HepG2 (cell line): ENCODE measurements around the gene GPR83.
"Not testable (repeated sequence)": the region's sequence is repeated elsewhere in the genome, so short reads cannot be mapped to it uniquely, and the experiment has no call there.

ENCODE experiments used
- EZH2 ChIP-seq: conservative IDR thresholded peaks from 2 replicates; pipeline ENCODE4 v1.6.1; 2012; ENCODE audit warnings: mild to moderate bottlenecking, low read depth, low read length, moderate library complexity
- HMGXB3 ChIP-seq: sonication (generic); formaldehyde crosslinking; IDR thresholded peaks from 2 replicates; pipeline ENCODE4 v1.4.0; 2020; ENCODE audit warnings: missing genetic modification reagents, borderline replicate concordance
- POLR2A ChIP-seq, 2 experiments: IDR thresholded peaks; 2 replicates each; pipeline ENCODE4 v1.6.1; 2011; ENCODE audit warnings: low read depth in 2 of 2, low read length in 2 of 2, mild to moderate bottlenecking in 1 of 2, moderate library complexity in 1 of 2; ENCODE audit not compliant: insufficient read depth in 1 of 2
- POLR2AphosphoS2 ChIP-seq: IDR thresholded peaks from 2 replicates; pipeline ENCODE4 v1.6.1; 2011; ENCODE audit warnings: low read depth, low read length, improper control_type of control experiment
- POLR2AphosphoS5 ChIP-seq: IDR thresholded peaks from 2 replicates; pipeline ENCODE4 v1.6.1; 2012; ENCODE audit warnings: low read depth, low read length
- PREB ChIP-seq: sonication (generic); formaldehyde crosslinking; IDR thresholded peaks from 2 replicates; pipeline ENCODE4 v1.4.0; 2020; ENCODE audit warnings: missing genetic modification reagents
- RAD21 ChIP-seq: fragments of 450-650 bp; formaldehyde crosslinking; IDR thresholded peaks from 2 replicates; pipeline ENCODE4 v1.5.0; 2020; ENCODE audit warnings: mild to moderate bottlenecking
- ZBTB20 ChIP-seq: sonication (generic); formaldehyde crosslinking; IDR thresholded peaks from 2 replicates; pipeline ENCODE4 v1.8.1; 2023; ENCODE audit warnings: missing genetic modification reagents, low read depth, mild to moderate bottlenecking, borderline replicate concordance
- ZFP36 ChIP-seq: fragments of 150-350 bp; IDR thresholded peaks from 2 replicates; pipeline ENCODE4 v1.6.1; 2018; ENCODE audit warnings: borderline replicate concordance, low read length, low read depth; ENCODE audit not compliant: partially characterized antibody
- ZNF891 ChIP-seq: sonication (generic); formaldehyde crosslinking; IDR thresholded peaks from 2 replicates; pipeline ENCODE4 v1.5.0; 2020; ENCODE audit warnings: mild to moderate bottlenecking, missing genetic modification reagents
- TF ChIP-seq, protein P1 (sequence below): sonication (generic); formaldehyde crosslinking; IDR thresholded peaks from 2 replicates; pipeline ENCODE4 v1.5.0; 2020; ENCODE audit warnings: mild to moderate bottlenecking, missing genetic modification reagents, moderate library complexity
- TF ChIP-seq, protein P2 (sequence below): sonication (generic); formaldehyde crosslinking; IDR thresholded peaks from 2 replicates; pipeline ENCODE4 v1.4.0; 2020; ENCODE audit warnings: mild to moderate bottlenecking, missing genetic modification reagents
- TF ChIP-seq, protein P3 (sequence below): sonication (generic); formaldehyde crosslinking; IDR thresholded peaks from 2 replicates; pipeline ENCODE4 v1.5.1; 2020; ENCODE audit warnings: mild to moderate bottlenecking, missing genetic modification reagents, moderate library complexity

DNA sequence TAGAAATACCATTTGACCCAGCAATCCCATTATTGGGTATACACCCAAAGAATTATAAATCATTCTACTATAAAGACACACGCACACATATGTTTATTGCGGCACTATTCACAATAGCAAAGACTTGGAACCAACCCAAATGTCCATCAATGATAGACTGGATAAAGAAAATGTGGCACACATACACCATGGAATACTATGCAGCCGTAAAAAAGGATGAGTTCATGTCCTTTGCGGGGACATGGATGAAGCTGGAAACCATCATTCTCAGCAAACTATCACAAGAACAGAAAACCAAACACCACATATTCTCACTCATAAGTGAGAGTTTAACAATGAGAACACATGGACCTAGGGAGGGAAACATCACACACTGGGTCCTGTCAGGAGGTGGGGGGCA lies 9.3 kb downstream of the GPR83 start:
- not testable (repeated sequence) for TF ChIP-seq POLR2A (IDR thresholded peaks at IDR 0.05; ENCODE audit: insufficient read depth in 1 of 2, low read depth in 2 of 2, low read length in 2 of 2); PREB (CRISPR knock-in tag); RAD21; ZNF891 (CRISPR knock-in tag); ZFP36; ZBTB20 (CRISPR knock-in tag); POLR2AphosphoS2; HMGXB3; POLR2AphosphoS5; EZH2
- TF ChIP-seq, protein P1, sequence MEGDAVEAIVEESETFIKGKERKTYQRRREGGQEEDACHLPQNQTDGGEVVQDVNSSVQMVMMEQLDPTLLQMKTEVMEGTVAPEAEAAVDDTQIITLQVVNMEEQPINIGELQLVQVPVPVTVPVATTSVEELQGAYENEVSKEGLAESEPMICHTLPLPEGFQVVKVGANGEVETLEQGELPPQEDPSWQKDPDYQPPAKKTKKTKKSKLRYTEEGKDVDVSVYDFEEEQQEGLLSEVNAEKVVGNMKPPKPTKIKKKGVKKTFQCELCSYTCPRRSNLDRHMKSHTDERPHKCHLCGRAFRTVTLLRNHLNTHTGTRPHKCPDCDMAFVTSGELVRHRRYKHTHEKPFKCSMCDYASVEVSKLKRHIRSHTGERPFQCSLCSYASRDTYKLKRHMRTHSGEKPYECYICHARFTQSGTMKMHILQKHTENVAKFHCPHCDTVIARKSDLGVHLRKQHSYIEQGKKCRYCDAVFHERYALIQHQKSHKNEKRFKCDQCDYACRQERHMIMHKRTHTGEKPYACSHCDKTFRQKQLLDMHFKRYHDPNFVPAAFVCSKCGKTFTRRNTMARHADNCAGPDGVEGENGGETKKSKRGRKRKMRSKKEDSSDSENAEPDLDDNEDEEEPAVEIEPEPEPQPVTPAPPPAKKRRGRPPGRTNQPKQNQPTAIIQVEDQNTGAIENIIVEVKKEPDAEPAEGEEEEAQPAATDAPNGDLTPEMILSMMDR (CRISPR knock-in tag), result not testable (repeated sequence)
- TF ChIP-seq, protein P2, sequence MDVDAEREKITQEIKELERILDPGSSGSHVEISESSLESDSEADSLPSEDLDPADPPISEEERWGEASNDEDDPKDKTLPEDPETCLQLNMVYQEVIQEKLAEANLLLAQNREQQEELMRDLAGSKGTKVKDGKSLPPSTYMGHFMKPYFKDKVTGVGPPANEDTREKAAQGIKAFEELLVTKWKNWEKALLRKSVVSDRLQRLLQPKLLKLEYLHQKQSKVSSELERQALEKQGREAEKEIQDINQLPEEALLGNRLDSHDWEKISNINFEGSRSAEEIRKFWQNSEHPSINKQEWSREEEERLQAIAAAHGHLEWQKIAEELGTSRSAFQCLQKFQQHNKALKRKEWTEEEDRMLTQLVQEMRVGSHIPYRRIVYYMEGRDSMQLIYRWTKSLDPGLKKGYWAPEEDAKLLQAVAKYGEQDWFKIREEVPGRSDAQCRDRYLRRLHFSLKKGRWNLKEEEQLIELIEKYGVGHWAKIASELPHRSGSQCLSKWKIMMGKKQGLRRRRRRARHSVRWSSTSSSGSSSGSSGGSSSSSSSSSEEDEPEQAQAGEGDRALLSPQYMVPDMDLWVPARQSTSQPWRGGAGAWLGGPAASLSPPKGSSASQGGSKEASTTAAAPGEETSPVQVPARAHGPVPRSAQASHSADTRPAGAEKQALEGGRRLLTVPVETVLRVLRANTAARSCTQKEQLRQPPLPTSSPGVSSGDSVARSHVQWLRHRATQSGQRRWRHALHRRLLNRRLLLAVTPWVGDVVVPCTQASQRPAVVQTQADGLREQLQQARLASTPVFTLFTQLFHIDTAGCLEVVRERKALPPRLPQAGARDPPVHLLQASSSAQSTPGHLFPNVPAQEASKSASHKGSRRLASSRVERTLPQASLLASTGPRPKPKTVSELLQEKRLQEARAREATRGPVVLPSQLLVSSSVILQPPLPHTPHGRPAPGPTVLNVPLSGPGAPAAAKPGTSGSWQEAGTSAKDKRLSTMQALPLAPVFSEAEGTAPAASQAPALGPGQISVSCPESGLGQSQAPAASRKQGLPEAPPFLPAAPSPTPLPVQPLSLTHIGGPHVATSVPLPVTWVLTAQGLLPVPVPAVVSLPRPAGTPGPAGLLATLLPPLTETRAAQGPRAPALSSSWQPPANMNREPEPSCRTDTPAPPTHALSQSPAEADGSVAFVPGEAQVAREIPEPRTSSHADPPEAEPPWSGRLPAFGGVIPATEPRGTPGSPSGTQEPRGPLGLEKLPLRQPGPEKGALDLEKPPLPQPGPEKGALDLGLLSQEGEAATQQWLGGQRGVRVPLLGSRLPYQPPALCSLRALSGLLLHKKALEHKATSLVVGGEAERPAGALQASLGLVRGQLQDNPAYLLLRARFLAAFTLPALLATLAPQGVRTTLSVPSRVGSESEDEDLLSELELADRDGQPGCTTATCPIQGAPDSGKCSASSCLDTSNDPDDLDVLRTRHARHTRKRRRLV, result not testable (repeated sequence)
- TF ChIP-seq, protein P3, sequence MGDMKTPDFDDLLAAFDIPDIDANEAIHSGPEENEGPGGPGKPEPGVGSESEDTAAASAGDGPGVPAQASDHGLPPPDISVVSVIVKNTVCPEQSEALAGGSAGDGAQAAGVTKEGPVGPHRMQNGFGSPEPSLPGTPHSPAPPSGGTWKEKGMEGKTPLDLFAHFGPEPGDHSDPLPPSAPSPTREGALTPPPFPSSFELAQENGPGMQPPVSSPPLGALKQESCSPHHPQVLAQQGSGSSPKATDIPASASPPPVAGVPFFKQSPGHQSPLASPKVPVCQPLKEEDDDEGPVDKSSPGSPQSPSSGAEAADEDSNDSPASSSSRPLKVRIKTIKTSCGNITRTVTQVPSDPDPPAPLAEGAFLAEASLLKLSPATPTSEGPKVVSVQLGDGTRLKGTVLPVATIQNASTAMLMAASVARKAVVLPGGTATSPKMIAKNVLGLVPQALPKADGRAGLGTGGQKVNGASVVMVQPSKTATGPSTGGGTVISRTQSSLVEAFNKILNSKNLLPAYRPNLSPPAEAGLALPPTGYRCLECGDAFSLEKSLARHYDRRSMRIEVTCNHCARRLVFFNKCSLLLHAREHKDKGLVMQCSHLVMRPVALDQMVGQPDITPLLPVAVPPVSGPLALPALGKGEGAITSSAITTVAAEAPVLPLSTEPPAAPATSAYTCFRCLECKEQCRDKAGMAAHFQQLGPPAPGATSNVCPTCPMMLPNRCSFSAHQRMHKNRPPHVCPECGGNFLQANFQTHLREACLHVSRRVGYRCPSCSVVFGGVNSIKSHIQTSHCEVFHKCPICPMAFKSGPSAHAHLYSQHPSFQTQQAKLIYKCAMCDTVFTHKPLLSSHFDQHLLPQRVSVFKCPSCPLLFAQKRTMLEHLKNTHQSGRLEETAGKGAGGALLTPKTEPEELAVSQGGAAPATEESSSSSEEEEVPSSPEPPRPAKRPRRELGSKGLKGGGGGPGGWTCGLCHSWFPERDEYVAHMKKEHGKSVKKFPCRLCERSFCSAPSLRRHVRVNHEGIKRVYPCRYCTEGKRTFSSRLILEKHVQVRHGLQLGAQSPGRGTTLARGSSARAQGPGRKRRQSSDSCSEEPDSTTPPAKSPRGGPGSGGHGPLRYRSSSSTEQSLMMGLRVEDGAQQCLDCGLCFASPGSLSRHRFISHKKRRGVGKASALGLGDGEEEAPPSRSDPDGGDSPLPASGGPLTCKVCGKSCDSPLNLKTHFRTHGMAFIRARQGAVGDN (CRISPR knock-in tag), result not testable (repeated sequence)
